Liver (tissue), 9 donors: ENCODE measurements around the gene NTF3. TPM values are rescaled to one million over a fixed set of nuclear protein-coding genes. Genes with fewer than 3 reads are reported as not detected.

ENCODE experiments used
- DNase-seq: peaks from one replicate; pipeline ENCODE4 v3.0.0-alpha.2; 2017; ENCODE audit warnings: low spot score
- H3K27ac ChIP-seq, 2 donors: one replicate each; pipeline ENCODE4 v1.7.0; 2013; ENCODE audit warnings: inconsistent platforms in 2 of 2, low read length in 2 of 2, control low read depth in 1 of 2, low read depth in 1 of 2, mild to moderate bottlenecking in 1 of 2
- H3K27me3 ChIP-seq, 4 donors: one replicate each; pipeline versions ENCODE4 v1.6.1 to v1.7.0; 2013; ENCODE audit warnings: low read length in 3 of 4, inconsistent platforms in 1 of 4, mild to moderate bottlenecking in 1 of 4, moderate library complexity in 1 of 4; ENCODE audit not compliant: control insufficient read depth in 4 of 4, insufficient read depth in 4 of 4
- H3K36me3 ChIP-seq, 4 donors: one replicate each; pipeline versions ENCODE4 v1.6.1 to v1.7.0; 2013; ENCODE audit warnings: low read length in 3 of 4, mild to moderate bottlenecking in 3 of 4, low read depth in 1 of 4, moderate library complexity in 1 of 4; ENCODE audit not compliant: control insufficient read depth in 4 of 4, insufficient read depth in 3 of 4
- H3K4me1 ChIP-seq, 4 donors: one replicate each; pipeline versions ENCODE4 v1.6.1 to v1.7.0; 2013; ENCODE audit warnings: low read length in 3 of 4, mild to moderate bottlenecking in 3 of 4, moderate library complexity in 1 of 4; ENCODE audit not compliant: control insufficient read depth in 4 of 4, insufficient read depth in 4 of 4
- H3K4me3 ChIP-seq, 3 donors: one replicate each; pipeline versions ENCODE4 v1.6.1 to v1.7.0; 2013; ENCODE audit warnings: low read length in 3 of 3, control low read depth in 1 of 3, low read depth in 1 of 3, mild to moderate bottlenecking in 1 of 3
- H3K9ac ChIP-seq, 2 donors: one replicate each; pipeline ENCODE4 v1.7.0; 2013; ENCODE audit warnings: low read length in 2 of 2, mild to moderate bottlenecking in 2 of 2, moderate library complexity in 2 of 2, control low read depth in 1 of 2, low read depth in 1 of 2
- H3K9me3 ChIP-seq, 4 donors: one replicate each; pipeline versions ENCODE4 v1.6.1 to v1.7.0; 2013; ENCODE audit warnings: low read length in 3 of 4; ENCODE audit not compliant: control insufficient read depth in 4 of 4
- EGR1 ChIP-seq, 2 donors: IDR thresholded peaks; 2 replicates each; pipeline ENCODE4 v1.6.1; 2016 to 2018; ENCODE audit warnings: antibody characterized with exemption in 2 of 2, low read depth in 2 of 2
- FOXA1 ChIP-seq: IDR thresholded peaks from 2 replicates; pipeline ENCODE4 v1.6.1; 2016; ENCODE audit warnings: antibody characterized with exemption
- FOXA2 ChIP-seq: IDR thresholded peaks from 2 replicates; pipeline ENCODE4 v1.6.1; 2016; ENCODE audit warnings: antibody characterized with exemption
- GABPA ChIP-seq, 2 donors: IDR thresholded peaks in 1 of 2; conservative IDR thresholded peaks in 1 of 2; 2 replicates each; pipeline ENCODE4 v1.6.1; 2016; ENCODE audit warnings: antibody characterized with exemption in 2 of 2, mild to moderate bottlenecking in 1 of 2, moderate library complexity in 1 of 2
- HNF4A ChIP-seq, 2 donors: conservative IDR thresholded peaks; 2 replicates each; pipeline ENCODE4 v1.6.1; 2016; ENCODE audit warnings: antibody characterized with exemption in 2 of 2, mild to moderate bottlenecking in 2 of 2
- HNF4G ChIP-seq: IDR thresholded peaks from 2 replicates; pipeline ENCODE4 v1.6.1; 2016; ENCODE audit warnings: antibody characterized with exemption
- JUND ChIP-seq, 2 donors: IDR thresholded peaks; 2 replicates each; pipeline ENCODE4 v1.6.1; 2016; ENCODE audit warnings: antibody characterized with exemption in 2 of 2
- NR2F2 ChIP-seq: IDR thresholded peaks from 2 replicates; pipeline ENCODE4 v1.6.1; 2016; ENCODE audit warnings: antibody characterized with exemption
- SP1 ChIP-seq: IDR thresholded peaks from 2 replicates; pipeline ENCODE4 v1.6.1; 2018; ENCODE audit warnings: antibody characterized with exemption, mild to moderate bottlenecking
- TAF1 ChIP-seq: conservative IDR thresholded peaks from 2 replicates; pipeline ENCODE4 v1.6.1; 2016; ENCODE audit warnings: antibody characterized with exemption, mild to moderate bottlenecking
- YY1 ChIP-seq: IDR thresholded peaks from 2 replicates; pipeline ENCODE4 v1.6.1; 2016; ENCODE audit warnings: antibody characterized with exemption, mild to moderate bottlenecking
- WGBS: extraction: QIAGEN DNeasy Blood & Tissue Kit; methylation state at CpG from one replicate; pipeline ENCODE4 v1.1.7; 2013; 5-methylcytosine and 5-hydroxymethylcytosine counted together
- polyA plus RNA-seq, 2 donors: library from polyadenylated mRNA; stranded (reverse) in 1 of 2; unstranded in 1 of 2; fragments of 200-250 nt in 1 of 2; fragments of >200 nt in 1 of 2; fragmentation: Nextera tagmentation in 1 of 2; extraction: Ambion mirVana in 1 of 2; gene quantifications; one replicate each; pipeline versions ENCODE4 v1.2.1 to v1.2.3, GENCODE V29; 2013 to 2015
- total RNA-seq, 2 donors: library from RNA; depleted of rRNA; stranded (reverse); fragments of >200 nt; gene quantifications; one replicate each; pipeline ENCODE4 v1.2.3, GENCODE V29; 2014
- TF ChIP-seq, protein P1 (sequence below): IDR thresholded peaks from 2 replicates; pipeline ENCODE4 v1.6.1; 2016; ENCODE audit warnings: antibody characterized with exemption
- TF ChIP-seq, protein P2 (sequence below): IDR thresholded peaks from 2 replicates; pipeline ENCODE4 v1.6.1; 2016; ENCODE audit warnings: antibody characterized with exemption
- TF ChIP-seq, protein P3 (sequence below): IDR thresholded peaks from 2 replicates; pipeline ENCODE4 v1.6.1; 2016; ENCODE audit warnings: antibody characterized with exemption, mild to moderate bottlenecking
- donor health status: healthy.
- donor health status: healthy.
- donor health status: healthy.
- donor health status: healthy.
- donor health status: healthy.

Gene NTF3
- total and polyA plus RNA-seq, 4 donors, result 0.89 to 2.8 (median 1.5) TPM

DNA sequence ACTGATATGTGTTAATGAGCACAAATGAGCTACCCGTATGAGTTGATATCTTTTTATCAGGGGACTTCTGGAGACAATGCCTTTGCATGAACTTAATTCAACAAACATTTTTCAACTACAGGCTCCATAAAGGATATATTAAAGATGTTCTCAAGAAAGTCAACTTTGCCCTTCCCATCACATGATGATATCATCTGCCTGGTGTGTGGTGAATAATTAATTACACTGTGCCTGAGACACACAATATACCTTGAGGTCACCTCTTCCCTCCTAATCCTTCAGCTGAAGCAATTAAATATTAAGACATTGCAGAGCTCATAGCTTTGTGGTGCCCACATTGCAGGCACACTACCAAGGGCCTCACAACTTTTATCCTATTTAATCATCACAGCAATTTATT is 22.3 kb upstream of the NTF3 start (continued):
- TF ChIP-seq, protein P1, sequence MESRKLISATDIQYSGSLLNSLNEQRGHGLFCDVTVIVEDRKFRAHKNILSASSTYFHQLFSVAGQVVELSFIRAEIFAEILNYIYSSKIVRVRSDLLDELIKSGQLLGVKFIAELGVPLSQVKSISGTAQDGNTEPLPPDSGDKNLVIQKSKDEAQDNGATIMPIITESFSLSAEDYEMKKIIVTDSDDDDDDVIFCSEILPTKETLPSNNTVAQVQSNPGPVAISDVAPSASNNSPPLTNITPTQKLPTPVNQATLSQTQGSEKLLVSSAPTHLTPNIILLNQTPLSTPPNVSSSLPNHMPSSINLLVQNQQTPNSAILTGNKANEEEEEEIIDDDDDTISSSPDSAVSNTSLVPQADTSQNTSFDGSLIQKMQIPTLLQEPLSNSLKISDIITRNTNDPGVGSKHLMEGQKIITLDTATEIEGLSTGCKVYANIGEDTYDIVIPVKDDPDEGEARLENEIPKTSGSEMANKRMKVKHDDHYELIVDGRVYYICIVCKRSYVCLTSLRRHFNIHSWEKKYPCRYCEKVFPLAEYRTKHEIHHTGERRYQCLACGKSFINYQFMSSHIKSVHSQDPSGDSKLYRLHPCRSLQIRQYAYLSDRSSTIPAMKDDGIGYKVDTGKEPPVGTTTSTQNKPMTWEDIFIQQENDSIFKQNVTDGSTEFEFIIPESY, result no peak
- TF ChIP-seq NR2F2, result no peak
- TF ChIP-seq, protein P2, sequence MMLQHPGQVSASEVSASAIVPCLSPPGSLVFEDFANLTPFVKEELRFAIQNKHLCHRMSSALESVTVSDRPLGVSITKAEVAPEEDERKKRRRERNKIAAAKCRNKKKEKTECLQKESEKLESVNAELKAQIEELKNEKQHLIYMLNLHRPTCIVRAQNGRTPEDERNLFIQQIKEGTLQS, result no peak
- no peak for TF ChIP-seq TAF1
- no peak for TF ChIP-seq FOXA2
- no peak for TF ChIP-seq HNF4G
- no peak for TF ChIP-seq SP1

DNA sequence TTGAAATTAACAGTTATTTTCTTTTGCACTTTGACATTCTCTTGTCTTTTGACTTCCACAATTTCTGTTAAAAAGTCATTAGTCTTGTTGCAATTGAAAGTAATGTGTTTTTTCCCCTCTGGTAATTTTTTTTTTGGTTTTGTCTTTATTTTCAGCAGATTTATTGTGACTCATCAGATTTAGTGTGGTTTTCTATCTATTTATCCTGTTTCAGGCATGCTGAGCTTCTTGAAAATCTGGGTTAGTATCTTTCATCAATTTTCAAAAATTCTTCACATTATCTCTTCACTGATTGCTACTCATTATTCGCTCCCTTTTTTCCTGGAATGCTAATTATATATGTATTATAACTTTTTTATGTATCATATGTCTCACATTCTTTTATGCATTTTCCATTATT is 15.3 kb upstream of the NTF3 start:
- peaks cover 0 to 2% (median under 1%) of the 10 kb centered on the region in 4 donors for H3K9me3 ChIP-seq
- no peak overlapping the region for H3K4me3 ChIP-seq
- no peak for DNase-seq
- no peaks in the 10 kb centered on the region for H3K36me3 ChIP-seq
- H3K9ac ChIP-seq, result no peak overlapping the region
- TF ChIP-seq EGR1 (IDR thresholded peaks at IDR 0.05; ENCODE audit: low read depth in 2 of 2) (no peak), TAF1 (no peak)
- peaks cover 0 to 6% (median 0%) of the 10 kb centered on the region in 4 donors for H3K27me3 ChIP-seq
- no peak overlapping the region for H3K27ac ChIP-seq
- WGBS, result 92% methylated on average over 1 of the region's 1 CpG
- H3K4me1 ChIP-seq, result no peaks in the 10 kb centered on the region

DNA sequence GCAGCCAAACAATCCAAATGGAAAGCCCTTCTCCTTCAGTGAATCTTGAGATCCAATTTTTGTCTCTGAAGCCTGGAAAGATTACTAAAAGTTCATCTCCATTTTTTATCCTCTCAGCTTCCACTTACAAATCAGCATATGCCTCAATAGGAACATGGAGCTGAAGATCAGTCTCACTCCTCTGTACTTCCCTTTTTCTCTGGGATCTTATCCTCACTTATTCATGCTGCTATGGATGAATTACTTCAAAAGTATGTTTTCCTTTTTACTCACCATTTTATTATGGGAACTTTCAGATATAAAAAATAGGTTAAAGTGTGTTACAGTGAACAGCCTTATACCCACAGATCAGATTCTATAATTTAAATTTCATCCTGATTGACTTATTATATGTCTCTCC is 14.4 kb upstream of the NTF3 start:
- H3K9ac ChIP-seq, result no peak overlapping the region
- peaks cover 0 to 6% (median 0%) of the 10 kb centered on the region in 4 donors for H3K27me3 ChIP-seq
- peaks cover 0 to 2% (median 0%) of the 10 kb centered on the region in 4 donors for H3K9me3 ChIP-seq
- H3K36me3 ChIP-seq, result no peaks in the 10 kb centered on the region
- DNase-seq, result no peak
- H3K4me3 ChIP-seq, result no peak overlapping the region
- no peaks in the 10 kb centered on the region for H3K4me1 ChIP-seq
- TF ChIP-seq FOXA1, result no peak
- TF ChIP-seq EGR1 (IDR thresholded peaks at IDR 0.05; ENCODE audit: low read depth in 2 of 2), result no peak
- TF ChIP-seq SP1, result no peak
- TF ChIP-seq YY1, result no peak
- TF ChIP-seq GABPA (IDR thresholded peaks at IDR 0.05 in 1 of 2, conservative IDR thresholded peaks at IDR 0.05 in 1 of 2), result no peak
- no peak for TF ChIP-seq HNF4A (conservative IDR thresholded peaks at IDR 0.05)
- TF ChIP-seq, protein P2, result no peak
- TF ChIP-seq, protein P1, result no peak
- TF ChIP-seq JUND (IDR thresholded peaks at IDR 0.05), result no peak
- TF ChIP-seq, protein P3, sequence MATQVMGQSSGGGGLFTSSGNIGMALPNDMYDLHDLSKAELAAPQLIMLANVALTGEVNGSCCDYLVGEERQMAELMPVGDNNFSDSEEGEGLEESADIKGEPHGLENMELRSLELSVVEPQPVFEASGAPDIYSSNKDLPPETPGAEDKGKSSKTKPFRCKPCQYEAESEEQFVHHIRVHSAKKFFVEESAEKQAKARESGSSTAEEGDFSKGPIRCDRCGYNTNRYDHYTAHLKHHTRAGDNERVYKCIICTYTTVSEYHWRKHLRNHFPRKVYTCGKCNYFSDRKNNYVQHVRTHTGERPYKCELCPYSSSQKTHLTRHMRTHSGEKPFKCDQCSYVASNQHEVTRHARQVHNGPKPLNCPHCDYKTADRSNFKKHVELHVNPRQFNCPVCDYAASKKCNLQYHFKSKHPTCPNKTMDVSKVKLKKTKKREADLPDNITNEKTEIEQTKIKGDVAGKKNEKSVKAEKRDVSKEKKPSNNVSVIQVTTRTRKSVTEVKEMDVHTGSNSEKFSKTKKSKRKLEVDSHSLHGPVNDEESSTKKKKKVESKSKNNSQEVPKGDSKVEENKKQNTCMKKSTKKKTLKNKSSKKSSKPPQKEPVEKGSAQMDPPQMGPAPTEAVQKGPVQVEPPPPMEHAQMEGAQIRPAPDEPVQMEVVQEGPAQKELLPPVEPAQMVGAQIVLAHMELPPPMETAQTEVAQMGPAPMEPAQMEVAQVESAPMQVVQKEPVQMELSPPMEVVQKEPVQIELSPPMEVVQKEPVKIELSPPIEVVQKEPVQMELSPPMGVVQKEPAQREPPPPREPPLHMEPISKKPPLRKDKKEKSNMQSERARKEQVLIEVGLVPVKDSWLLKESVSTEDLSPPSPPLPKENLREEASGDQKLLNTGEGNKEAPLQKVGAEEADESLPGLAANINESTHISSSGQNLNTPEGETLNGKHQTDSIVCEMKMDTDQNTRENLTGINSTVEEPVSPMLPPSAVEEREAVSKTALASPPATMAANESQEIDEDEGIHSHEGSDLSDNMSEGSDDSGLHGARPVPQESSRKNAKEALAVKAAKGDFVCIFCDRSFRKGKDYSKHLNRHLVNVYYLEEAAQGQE, result no peak
- no peak for TF ChIP-seq TAF1
- H3K27ac ChIP-seq, result no peak overlapping the region
